Measurements from ENCODE around the gene PRRT4.

- no peak for TF ChIP-seq CTCF (conservative IDR thresholded peaks at IDR 0.05; ENCODE audit: low read depth, low read length)
- no peak for TF ChIP-seq BHLHE40 (IDR thresholded peaks at IDR 0.05; ENCODE audit: low read depth, low read length)
Measured at GRCh38 chr7:128407233-128407589, 45.7 kb upstream of the PRRT4 start.

All from IMR-90 (cell line).